Loucy (cell line): ENCODE data around the gene PIEZO1.

Source experiments
- H2AFZ ChIP-seq: fragments of 200-600 bp; sonication (generic); 2 replicates; pipeline ENCODE4 v1.6.0; 2016; ENCODE audit warnings: antibody characterized with exemption, mild to moderate bottlenecking, low read length, moderate library complexity
- H3F3A ChIP-seq: fragments of 200-600 bp; 2 replicates; pipeline ENCODE4 v1.6.0; 2016; ENCODE audit warnings: antibody characterized with exemption, low read depth, mild to moderate bottlenecking
- H3K27me3 ChIP-seq: fragments of 200-600 bp; sonication (generic); 2 replicates; pipeline ENCODE4 v1.6.1; 2014; ENCODE audit warnings: low read length, mild to moderate bottlenecking; ENCODE audit not compliant: insufficient read depth, poor library complexity, severe bottlenecking
- H3K36me3 ChIP-seq: fragments of 200-600 bp; sonication (generic); 2 replicates; pipeline ENCODE4 v1.6.1; 2016; ENCODE audit warnings: low read length; ENCODE audit not compliant: insufficient read depth
- H3K4me1 ChIP-seq: fragments of 200-600 bp; sonication (generic); 2 replicates; pipeline ENCODE4 v1.5.1; 2014; ENCODE audit warnings: low read length, mild to moderate bottlenecking; ENCODE audit not compliant: insufficient read depth, poor library complexity, severe bottlenecking
- H3K4me2 ChIP-seq: fragments of 200-600 bp; sonication (generic); 2 replicates; pipeline ENCODE4 v1.6.0; 2014; ENCODE audit warnings: antibody characterized with exemption, low read length, low read depth, mild to moderate bottlenecking; ENCODE audit not compliant: poor library complexity, severe bottlenecking
- H3K4me3 ChIP-seq: fragments of 200-600 bp; sonication (generic); 2 replicates; pipeline ENCODE4 v1.5.1; 2014; ENCODE audit warnings: low read length, mild to moderate bottlenecking, mixed read lengths; ENCODE audit not compliant: poor library complexity, severe bottlenecking
- H3K79me2 ChIP-seq: fragments of 200-600 bp; sonication (generic); 2 replicates; pipeline ENCODE4 v1.6.1; 2014; ENCODE audit warnings: low read length; ENCODE audit not compliant: insufficient read depth
- H3K9ac ChIP-seq: fragments of 200-600 bp; sonication (generic); 2 replicates; pipeline ENCODE4 v1.6.0; 2014; ENCODE audit warnings: mild to moderate bottlenecking, low read depth, low read length, moderate library complexity; ENCODE audit not compliant: poor library complexity, severe bottlenecking
- H3K9me2 ChIP-seq: fragments of 200-600 bp; sonication (generic); replicated peaks from 2 replicates; pipeline ENCODE4 v1.6.1; 2016; ENCODE audit warnings: low read depth, low read length, mixed read lengths
- H3K9me3 ChIP-seq: fragments of 200-600 bp; sonication (generic); 2 replicates; pipeline ENCODE4 v1.6.1; 2014; ENCODE audit warnings: mild to moderate bottlenecking, antibody characterized with exemption, low read length, low read depth; ENCODE audit not compliant: insufficient read depth
- H4K20me1 ChIP-seq: fragments of 200-600 bp; sonication (generic); 2 replicates; pipeline ENCODE4 v1.6.0; 2014; ENCODE audit warnings: antibody characterized with exemption, low read length, mild to moderate bottlenecking; ENCODE audit not compliant: insufficient read depth, poor library complexity, severe bottlenecking
- CTCF ChIP-seq: fragments of 200-600 bp; sonication (generic); conservative IDR thresholded peaks from 2 replicates; pipeline ENCODE4 v1.5.1; 2014; ENCODE audit warnings: mild to moderate bottlenecking, antibody characterized with exemption, low read length
- EZH2phosphoT487 ChIP-seq: fragments of 200-600 bp; IDR thresholded peaks from 2 replicates; pipeline ENCODE4 v1.6.1; 2018; ENCODE audit warnings: antibody characterized with exemption, mild to moderate bottlenecking, moderate library complexity, borderline replicate concordance

Gene PIEZO1

GRCh38 chr16:88680554-88681083, 104.4 kb downstream of the PIEZO1 start:
- Histone ChIP-seq H3K27me3 (no peaks in the 10 kb centered on the region), H3K4me1 (peaks cover 3% of the 10 kb centered on the region)

GRCh38 chr16:88678224-88678979, 106.6 kb downstream of the PIEZO1 start:
- no peaks in the 10 kb centered on the region for H3K9me3 ChIP-seq
- H3K36me3 ChIP-seq, result no peaks in the 10 kb centered on the region
- H3K4me2 ChIP-seq, result no peak overlapping the region
- no peak overlapping the region for H3K9ac ChIP-seq
- no peaks in the 10 kb centered on the region for H3F3A ChIP-seq
- no peaks in the 10 kb centered on the region for H3K4me1 ChIP-seq
- no peak for TF ChIP-seq EZH2phosphoT487
- no peak for TF ChIP-seq CTCF
- H3K27me3 ChIP-seq, result no peaks in the 10 kb centered on the region
- no peaks in the 10 kb centered on the region for H3K9me2 ChIP-seq
- H2AFZ ChIP-seq, result no peak overlapping the region
- H3K4me3 ChIP-seq, result no peak overlapping the region
- no peaks in the 10 kb centered on the region for H4K20me1 ChIP-seq
- H3K79me2 ChIP-seq, result no peaks in the 10 kb centered on the region

More at GRCh38 chr16:88680554-88681083, 104.4 kb downstream of the PIEZO1 start:
- H3K79me2 ChIP-seq, result no peaks in the 10 kb centered on the region
- no peaks in the 10 kb centered on the region for H3K9me2 ChIP-seq
- H3F3A ChIP-seq, result no peaks in the 10 kb centered on the region
- H2AFZ ChIP-seq, result no peak overlapping the region
- no peak overlapping the region for H3K4me2 ChIP-seq
- H4K20me1 ChIP-seq, result no peaks in the 10 kb centered on the region
- TF ChIP-seq EZH2phosphoT487 (no peak), CTCF (no peak)
- no peak overlapping the region for H3K4me3 ChIP-seq
- H3K9ac ChIP-seq, result no peak overlapping the region
- no peaks in the 10 kb centered on the region for H3K36me3 ChIP-seq
- H3K9me3 ChIP-seq, result no peaks in the 10 kb centered on the region

GRCh38 chr16:88677721-88678120, 107.3 kb downstream of the PIEZO1 start:
- no peaks in the 10 kb centered on the region for H3K9me3 ChIP-seq
- TF ChIP-seq EZH2phosphoT487, result no peak
- no peak for TF ChIP-seq CTCF
- no peaks in the 10 kb centered on the region for H3K79me2 ChIP-seq
- no peak overlapping the region for H3K4me3 ChIP-seq
- no peak overlapping the region for H3K9ac ChIP-seq
- no peaks in the 10 kb centered on the region for H3K36me3 ChIP-seq
- no peak overlapping the region for H2AFZ ChIP-seq
- H4K20me1 ChIP-seq, result no peaks in the 10 kb centered on the region
- H3F3A ChIP-seq, result no peaks in the 10 kb centered on the region
- H3K27me3 ChIP-seq, result no peaks in the 10 kb centered on the region
- H3K4me2 ChIP-seq, result no peak overlapping the region
- H3K9me2 ChIP-seq, result no peaks in the 10 kb centered on the region
- no peaks in the 10 kb centered on the region for H3K4me1 ChIP-seq
